ENCODE measurements around the gene FAM177B.
"Not testable (repeated sequence)": the region's sequence is repeated elsewhere in the genome, so short reads cannot be mapped to it uniquely, and the experiment has no call there.

The FAM177B gene

GRCh38 chr1:222739465-222739864 lies 2.5 kb downstream of the FAM177B start:
- no peak for DNase-seq (ENCODE audit: low read depth)
- no peak overlapping the region for H3K4me3 ChIP-seq (ENCODE audit: low read length)
- TF ChIP-seq, protein P1, sequence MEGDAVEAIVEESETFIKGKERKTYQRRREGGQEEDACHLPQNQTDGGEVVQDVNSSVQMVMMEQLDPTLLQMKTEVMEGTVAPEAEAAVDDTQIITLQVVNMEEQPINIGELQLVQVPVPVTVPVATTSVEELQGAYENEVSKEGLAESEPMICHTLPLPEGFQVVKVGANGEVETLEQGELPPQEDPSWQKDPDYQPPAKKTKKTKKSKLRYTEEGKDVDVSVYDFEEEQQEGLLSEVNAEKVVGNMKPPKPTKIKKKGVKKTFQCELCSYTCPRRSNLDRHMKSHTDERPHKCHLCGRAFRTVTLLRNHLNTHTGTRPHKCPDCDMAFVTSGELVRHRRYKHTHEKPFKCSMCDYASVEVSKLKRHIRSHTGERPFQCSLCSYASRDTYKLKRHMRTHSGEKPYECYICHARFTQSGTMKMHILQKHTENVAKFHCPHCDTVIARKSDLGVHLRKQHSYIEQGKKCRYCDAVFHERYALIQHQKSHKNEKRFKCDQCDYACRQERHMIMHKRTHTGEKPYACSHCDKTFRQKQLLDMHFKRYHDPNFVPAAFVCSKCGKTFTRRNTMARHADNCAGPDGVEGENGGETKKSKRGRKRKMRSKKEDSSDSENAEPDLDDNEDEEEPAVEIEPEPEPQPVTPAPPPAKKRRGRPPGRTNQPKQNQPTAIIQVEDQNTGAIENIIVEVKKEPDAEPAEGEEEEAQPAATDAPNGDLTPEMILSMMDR (IDR thresholded peaks at IDR 0.05; ENCODE audit: insufficient read depth, low read depth, low read length, missing control alignments), result no peak

- no peak for DNase-seq (ENCODE audit: low read depth)
- no peak overlapping the region for H3K4me3 ChIP-seq (ENCODE audit: low read length)
- TF ChIP-seq, protein P1 (IDR thresholded peaks at IDR 0.05; ENCODE audit: insufficient read depth, low read depth, low read length, missing control alignments), result no peak
These were observed 2.9 kb downstream of the FAM177B start for GRCh38 chr1:222739929-222740328.

GRCh38 chr1:222741630-222742457 lies 4.8 kb downstream of the FAM177B start:
- not testable (repeated sequence) for DNase-seq (ENCODE audit: low read depth); H3K4me3 ChIP-seq (ENCODE audit: low read length)

- DNase-seq (ENCODE audit: low read depth), result no peak
- TF ChIP-seq, protein P1 (IDR thresholded peaks at IDR 0.05; ENCODE audit: insufficient read depth, low read depth, low read length, missing control alignments), result no peak
- H3K4me3 ChIP-seq (ENCODE audit: low read length), result no peak overlapping the region
These were observed 12.9 kb downstream of the FAM177B start for GRCh38 chr1:222749927-222750326.

- no peak for DNase-seq (ENCODE audit: low read depth)
- H3K4me3 ChIP-seq (ENCODE audit: low read length), result no peak overlapping the region
- TF ChIP-seq, protein P1 (IDR thresholded peaks at IDR 0.05; ENCODE audit: insufficient read depth, low read depth, low read length, missing control alignments), result no peak
These were observed 13.6 kb downstream of the FAM177B start for GRCh38 chr1:222750651-222751050.

DNA sequence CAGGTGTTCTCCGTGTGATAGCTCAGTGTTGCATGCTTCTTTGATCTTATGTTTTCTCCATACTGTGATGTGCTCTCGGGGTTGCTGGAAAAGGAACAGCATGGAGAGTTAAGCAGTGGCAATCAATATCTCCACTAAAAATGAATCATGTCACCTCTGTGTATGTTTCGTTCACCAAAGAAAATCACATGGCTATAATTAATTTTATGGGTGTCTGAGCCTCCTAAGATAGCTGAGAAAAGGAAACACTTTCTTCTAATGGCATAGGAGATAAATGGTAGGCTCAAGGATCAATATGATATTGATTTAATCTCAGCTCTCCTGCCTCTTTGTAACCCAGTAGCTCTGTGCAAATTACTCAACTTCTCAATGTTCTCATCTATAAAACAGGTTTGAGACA lies 14.3 kb downstream of the FAM177B start:
- DNase-seq (ENCODE audit: low read depth), result no peak
- TF ChIP-seq, protein P1 (IDR thresholded peaks at IDR 0.05; ENCODE audit: insufficient read depth, low read depth, low read length, missing control alignments), result no peak
- H3K4me3 ChIP-seq (ENCODE audit: low read length), result no peak overlapping the region

DNA sequence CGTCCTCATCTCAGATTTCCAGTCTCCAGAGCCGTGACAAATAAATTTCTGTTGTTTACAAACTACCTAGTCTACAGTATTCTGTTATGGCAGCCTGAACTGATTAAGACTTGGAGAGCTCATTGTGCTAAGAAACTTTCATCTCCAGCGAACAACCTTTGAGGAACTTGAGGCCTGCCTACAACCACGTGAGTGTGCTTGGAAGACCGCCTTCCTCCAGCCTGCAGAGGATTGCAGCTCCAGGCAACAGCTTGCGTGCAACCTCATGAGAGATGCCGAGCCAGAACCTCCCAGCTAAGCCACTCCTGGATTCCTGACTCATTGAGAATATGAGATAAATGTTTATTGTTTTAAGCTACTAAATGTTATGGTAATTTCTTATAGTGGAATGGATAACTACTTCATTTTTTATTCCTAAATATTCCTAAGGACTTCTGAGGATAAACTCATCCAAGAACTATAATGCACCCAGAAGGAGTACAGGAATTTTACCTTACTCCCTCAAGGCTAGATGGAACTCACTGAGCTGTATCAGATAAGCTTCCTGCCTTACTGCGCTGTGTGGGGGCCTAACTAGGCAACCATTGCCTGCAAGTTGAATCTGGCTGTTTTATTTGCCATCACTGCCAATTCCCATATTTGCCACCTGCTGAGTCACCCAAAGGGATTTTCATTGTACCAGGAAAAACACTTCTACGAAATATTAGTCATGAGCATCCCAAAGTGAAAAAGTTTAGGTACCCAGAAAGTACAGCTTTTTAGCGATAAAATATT lies 17.6 kb downstream of the FAM177B start:
- TF ChIP-seq, protein P1 (IDR thresholded peaks at IDR 0.05; ENCODE audit: insufficient read depth, low read depth, low read length, missing control alignments), result no peak
- DNase-seq (ENCODE audit: low read depth), result peak; percentile 90
- no peak overlapping the region for H3K4me3 ChIP-seq (ENCODE audit: low read length)

Measured in epithelial cell of esophagus (primary cell).